Mammary epithelial cell (primary cell): Measurements from ENCODE around the gene BLVRB.

Experiments used
- CTCF ChIP-seq, 2 donors: IDR thresholded peaks in 1 of 2; conservative IDR thresholded peaks in 1 of 2; 2 replicates each; pipeline ENCODE4 v1.5.1; 2011 to 2012; ENCODE audit warnings: inconsistent platforms in 2 of 2, low read length in 2 of 2, mild to moderate bottlenecking in 2 of 2, control low read depth in 1 of 2, low read depth in 1 of 2; ENCODE audit not compliant: insufficient read depth in 1 of 2; ENCODE audit errors: extremely low read depth in 1 of 2
- EZH2 ChIP-seq: IDR thresholded peaks from 2 replicates; pipeline ENCODE4 v1.6.1; 2012; ENCODE audit warnings: low read length, inconsistent platforms, borderline replicate concordance

- TF ChIP-seq CTCF (conservative IDR thresholded peaks at IDR 0.05 in 1 of 2, IDR thresholded peaks at IDR 0.05 in 1 of 2; ENCODE audit: extremely low read depth in 1 of 2, insufficient read depth in 1 of 2, low read depth in 1 of 2, low read length in 2 of 2) (no peak), EZH2 (no peak)
Measured at GRCh38 chr19:40412866-40413265, 52.7 kb downstream of the BLVRB start.
